ENCODE measurements around the gene CDH4.

CDH4 gene

DNA sequence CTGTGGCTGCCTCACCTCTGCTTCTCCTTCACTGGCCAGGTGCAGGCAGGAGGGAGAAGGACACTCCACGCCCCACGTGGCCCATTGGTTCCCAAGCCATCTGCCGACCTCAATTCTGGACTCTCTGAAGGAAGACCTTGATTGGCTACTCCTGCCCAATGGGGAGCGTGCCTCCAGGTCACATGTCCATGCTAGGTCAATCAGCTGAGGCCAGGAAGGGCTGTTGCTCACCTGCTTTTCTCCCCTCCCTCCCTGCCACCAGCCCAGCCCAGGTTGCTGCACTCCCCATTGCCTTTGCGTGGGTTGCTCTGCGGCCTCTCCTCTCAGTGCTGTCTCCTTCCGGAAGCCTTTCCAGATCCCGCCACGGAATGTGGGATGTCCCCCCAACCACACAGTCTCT is 21.9 kb upstream of the CDH4 start:
- Histone ChIP-seq H3K36me3 (ENCODE audit: control insufficient read depth, insufficient read depth, low read length) (no peaks in the 10 kb centered on the region), H3K9me3 (ENCODE audit: control insufficient read depth, low read length) (no peaks in the 10 kb centered on the region), H3K4me3 (ENCODE audit: extremely low read depth, insufficient read depth, low read length, poor library complexity, severe bottlenecking) (no peak overlapping the region), H3K4me1 (ENCODE audit: control insufficient read depth, insufficient read depth, low read length, poor library complexity, severe bottlenecking) (no peaks in the 10 kb centered on the region), H3K27ac (ENCODE audit: low read depth, low read length, severe bottlenecking) (no peak overlapping the region)
- WGBS, 2 experiments (ENCODE audit: insufficient coverage in 2 of 2) = 85 to 93% methylated on average over 6 to 9 of the region's 9 CpGs

GRCh38 chr20:61233590-61233989 is 18.5 kb upstream of the CDH4 start:
- no peak overlapping the region for H3K27ac ChIP-seq (ENCODE audit: low read depth, low read length, severe bottlenecking)
- no peaks in the 10 kb centered on the region for H3K4me1 ChIP-seq (ENCODE audit: control insufficient read depth, insufficient read depth, low read length, poor library complexity, severe bottlenecking)
- 87 to 88% methylated on average over 5 to 6 of the region's 7 CpGs for WGBS, 2 experiments (ENCODE audit: insufficient coverage in 2 of 2)
- no peak overlapping the region for H3K4me3 ChIP-seq (ENCODE audit: extremely low read depth, insufficient read depth, low read length, poor library complexity, severe bottlenecking)
- H3K9me3 ChIP-seq (ENCODE audit: control insufficient read depth, low read length) = no peaks in the 10 kb centered on the region
- H3K36me3 ChIP-seq (ENCODE audit: control insufficient read depth, insufficient read depth, low read length) = no peaks in the 10 kb centered on the region

- no peaks in the 10 kb centered on the region for H3K4me1 ChIP-seq (ENCODE audit: control insufficient read depth, insufficient read depth, low read length, poor library complexity, severe bottlenecking)
- WGBS, 2 experiments (ENCODE audit: insufficient coverage in 2 of 2) = 91 to 95% methylated on average over 9 to 10 of the region's 11 CpGs
- H3K36me3 ChIP-seq (ENCODE audit: control insufficient read depth, insufficient read depth, low read length) = no peaks in the 10 kb centered on the region
- H3K9me3 ChIP-seq (ENCODE audit: control insufficient read depth, low read length) = no peaks in the 10 kb centered on the region
- H3K27ac ChIP-seq (ENCODE audit: low read depth, low read length, severe bottlenecking) = no peak overlapping the region
- H3K4me3 ChIP-seq (ENCODE audit: extremely low read depth, insufficient read depth, low read length, poor library complexity, severe bottlenecking) = no peak overlapping the region
Measured at GRCh38 chr20:61234224-61234890, 17.7 kb upstream of the CDH4 start.

- WGBS, 2 experiments (ENCODE audit: insufficient coverage in 2 of 2) = 40 to 65% methylated on average over 2 to 3 of the region's 4 CpGs
- no peaks in the 10 kb centered on the region for H3K4me1 ChIP-seq (ENCODE audit: control insufficient read depth, insufficient read depth, low read length, poor library complexity, severe bottlenecking)
- no peak overlapping the region for H3K27ac ChIP-seq (ENCODE audit: low read depth, low read length, severe bottlenecking)
Measured at GRCh38 chr20:61236713-61237112, 15.3 kb upstream of the CDH4 start.

GRCh38 chr20:61238813-61239212 is 13.2 kb upstream of the CDH4 start:
- H3K36me3 ChIP-seq (ENCODE audit: control insufficient read depth, insufficient read depth, low read length) = no peaks in the 10 kb centered on the region
- H3K9me3 ChIP-seq (ENCODE audit: control insufficient read depth, low read length) = peaks cover 16% of the 10 kb centered on the region
- H3K4me1 ChIP-seq (ENCODE audit: control insufficient read depth, insufficient read depth, low read length, poor library complexity, severe bottlenecking) = no peaks in the 10 kb centered on the region
- H3K4me3 ChIP-seq (ENCODE audit: extremely low read depth, insufficient read depth, low read length, poor library complexity, severe bottlenecking) = no peak overlapping the region
- H3K27ac ChIP-seq (ENCODE audit: low read depth, low read length, severe bottlenecking) = no peak overlapping the region
- WGBS, 2 experiments (ENCODE audit: insufficient coverage in 2 of 2) = 0 to 60% methylated on average over 1 of the region's 4 CpGs

More at GRCh38 chr20:61236713-61237112, 15.3 kb upstream of the CDH4 start:
- no peaks in the 10 kb centered on the region for H3K36me3 ChIP-seq (ENCODE audit: control insufficient read depth, insufficient read depth, low read length)
- peaks cover 9% of the 10 kb centered on the region for H3K9me3 ChIP-seq (ENCODE audit: control insufficient read depth, low read length)
- no peak overlapping the region for H3K4me3 ChIP-seq (ENCODE audit: extremely low read depth, insufficient read depth, low read length, poor library complexity, severe bottlenecking)

- H3K4me3 ChIP-seq (ENCODE audit: extremely low read depth, insufficient read depth, low read length, poor library complexity, severe bottlenecking) = no peak overlapping the region
- 66 to 79% methylated on average over 3 of the region's 3 CpGs for WGBS, 2 experiments (ENCODE audit: insufficient coverage in 2 of 2)
- H3K36me3 ChIP-seq (ENCODE audit: control insufficient read depth, insufficient read depth, low read length) = no peaks in the 10 kb centered on the region
- H3K9me3 ChIP-seq (ENCODE audit: control insufficient read depth, low read length) = peaks cover 16% of the 10 kb centered on the region
- H3K27ac ChIP-seq (ENCODE audit: low read depth, low read length, severe bottlenecking) = no peak overlapping the region
- H3K4me1 ChIP-seq (ENCODE audit: control insufficient read depth, insufficient read depth, low read length, poor library complexity, severe bottlenecking) = no peaks in the 10 kb centered on the region
Measured at GRCh38 chr20:61240814-61241213, 11.2 kb upstream of the CDH4 start.

DNA sequence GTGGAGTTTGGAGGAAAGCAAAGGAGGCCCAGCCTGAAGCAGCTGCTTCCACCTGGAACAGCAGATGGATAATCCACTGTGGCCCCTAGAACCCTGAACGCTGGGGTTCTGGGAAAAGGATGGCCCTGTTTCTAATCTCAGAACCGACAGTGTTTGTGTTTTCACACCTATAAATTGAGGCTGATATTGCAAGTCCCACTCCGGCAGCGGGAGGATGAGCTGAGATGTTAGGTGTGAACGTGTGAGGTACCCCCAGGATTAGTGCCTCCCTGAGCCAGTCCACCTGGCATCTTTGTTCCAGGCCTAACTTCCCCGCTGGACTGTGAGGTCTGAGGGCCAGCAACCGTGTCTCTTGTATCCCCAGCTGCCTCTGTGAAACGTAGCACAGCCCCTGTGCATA is 7.8 kb upstream of the CDH4 start:
- H3K9me3 ChIP-seq (ENCODE audit: control insufficient read depth, low read length) = peaks cover 16% of the 10 kb centered on the region
- no peaks in the 10 kb centered on the region for H3K4me1 ChIP-seq (ENCODE audit: control insufficient read depth, insufficient read depth, low read length, poor library complexity, severe bottlenecking)
- 79 to 83% methylated on average over 5 to 8 of the region's 8 CpGs for WGBS, 2 experiments (ENCODE audit: insufficient coverage in 2 of 2)
- no peaks in the 10 kb centered on the region for H3K36me3 ChIP-seq (ENCODE audit: control insufficient read depth, insufficient read depth, low read length)
- no peak overlapping the region for H3K4me3 ChIP-seq (ENCODE audit: extremely low read depth, insufficient read depth, low read length, poor library complexity, severe bottlenecking)
- no peak overlapping the region for H3K27ac ChIP-seq (ENCODE audit: low read depth, low read length, severe bottlenecking)

- Histone ChIP-seq H3K4me1 (ENCODE audit: control insufficient read depth, insufficient read depth, low read length, poor library complexity, severe bottlenecking) (no peaks in the 10 kb centered on the region), H3K9me3 (ENCODE audit: control insufficient read depth, low read length) (peaks cover 7% of the 10 kb centered on the region), H3K36me3 (ENCODE audit: control insufficient read depth, insufficient read depth, low read length) (no peaks in the 10 kb centered on the region), H3K27ac (ENCODE audit: low read depth, low read length, severe bottlenecking) (no peak overlapping the region), H3K4me3 (ENCODE audit: extremely low read depth, insufficient read depth, low read length, poor library complexity, severe bottlenecking) (no peak overlapping the region)
- 91 to 94% methylated on average over 5 to 7 of the region's 7 CpGs for WGBS, 2 experiments (ENCODE audit: insufficient coverage in 2 of 2)
Measured at GRCh38 chr20:61246269-61246668, 5.8 kb upstream of the CDH4 start.

- Histone ChIP-seq H3K27ac (ENCODE audit: low read depth, low read length, severe bottlenecking) (no peak overlapping the region), H3K4me1 (ENCODE audit: control insufficient read depth, insufficient read depth, low read length, poor library complexity, severe bottlenecking) (peaks cover 9% of the 10 kb centered on the region), H3K36me3 (ENCODE audit: control insufficient read depth, insufficient read depth, low read length) (no peaks in the 10 kb centered on the region), H3K4me3 (ENCODE audit: extremely low read depth, insufficient read depth, low read length, poor library complexity, severe bottlenecking) (no peak overlapping the region), H3K9me3 (ENCODE audit: control insufficient read depth, low read length) (no peaks in the 10 kb centered on the region)
- 83 to 92% methylated on average over 4 of the region's 4 CpGs for WGBS, 2 experiments (ENCODE audit: insufficient coverage in 2 of 2)
Measured at GRCh38 chr20:61249626-61250025, 2.4 kb upstream of the CDH4 start.

- Histone ChIP-seq H3K9me3 (ENCODE audit: control insufficient read depth, low read length) (no peaks in the 10 kb centered on the region), H3K4me1 (ENCODE audit: control insufficient read depth, insufficient read depth, low read length, poor library complexity, severe bottlenecking) (peaks cover 14% of the 10 kb centered on the region), H3K27ac (ENCODE audit: low read depth, low read length, severe bottlenecking) (no peak overlapping the region), H3K4me3 (ENCODE audit: extremely low read depth, insufficient read depth, low read length, poor library complexity, severe bottlenecking) (peak overlapping the region; percentile 40), H3K36me3 (ENCODE audit: control insufficient read depth, insufficient read depth, low read length) (no peaks in the 10 kb centered on the region)
- WGBS, 2 experiments (ENCODE audit: insufficient coverage in 2 of 2) = 0% methylated on average over 51 to 61 of the region's 87 CpGs
Measured at GRCh38 chr20:61252601-61253263, 671 bp downstream of the CDH4 start.

DNA sequence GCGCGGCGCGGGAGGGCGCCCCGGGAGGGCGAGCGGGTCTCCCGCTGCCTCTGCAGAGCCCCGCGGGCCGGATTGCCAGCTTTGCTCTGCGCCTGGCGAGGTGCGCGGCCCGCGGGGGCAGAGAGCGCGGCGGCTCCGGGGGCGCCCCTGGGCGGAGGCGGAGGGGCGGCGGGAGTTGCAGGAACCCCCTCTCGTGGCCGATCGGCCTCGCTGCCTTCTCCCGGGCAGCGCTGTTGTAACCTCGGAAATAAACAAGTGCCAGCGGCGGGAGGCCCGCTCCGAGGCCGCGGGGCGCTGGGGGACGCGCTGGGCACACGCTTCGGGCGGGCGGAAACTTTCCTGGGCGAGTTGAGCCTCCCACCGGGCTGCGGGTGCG is 1.2 kb downstream of the CDH4 start:
- 0 to 1% methylated on average over 45 to 46 of the region's 51 CpGs for WGBS, 2 experiments (ENCODE audit: insufficient coverage in 2 of 2)
- H3K4me3 ChIP-seq (ENCODE audit: extremely low read depth, insufficient read depth, low read length, poor library complexity, severe bottlenecking) = peak overlapping the region; percentile 40
- no peaks in the 10 kb centered on the region for H3K36me3 ChIP-seq (ENCODE audit: control insufficient read depth, insufficient read depth, low read length)
- H3K4me1 ChIP-seq (ENCODE audit: control insufficient read depth, insufficient read depth, low read length, poor library complexity, severe bottlenecking) = peaks cover 14% of the 10 kb centered on the region
- no peaks in the 10 kb centered on the region for H3K9me3 ChIP-seq (ENCODE audit: control insufficient read depth, low read length)
- no peak overlapping the region for H3K27ac ChIP-seq (ENCODE audit: low read depth, low read length, severe bottlenecking)

Measured in mesodermal cell (in vitro differentiated cells).